H1 (cell line): Measurements from ENCODE around the gene PRPF39. TPM values are rescaled to one million over a fixed set of nuclear protein-coding genes. Genes with fewer than 3 reads are reported as not detected.

ENCODE experiments used
- ASH2L ChIP-seq: fragments of 200-600, 300-600 bp; sonication (generic); IDR thresholded peaks from one replicate; pipeline ENCODE4 v1.7.1; 2017; ENCODE audit warnings: low read length
- CEBPB ChIP-seq: IDR thresholded peaks from 2 replicates; pipeline ENCODE4 v1.6.1; 2012; ENCODE audit warnings: low read depth, low read length
- NRF1 ChIP-seq: IDR thresholded peaks from 2 replicates; pipeline ENCODE4 v1.6.1; 2011; ENCODE audit warnings: mild to moderate bottlenecking, low read depth, low read length, improper control_type of control experiment
- PHF8 ChIP-seq: fragments of 200-600 bp; sonication (generic); conservative IDR thresholded peaks from 2 replicates; pipeline ENCODE4 v1.7.1; 2012; ENCODE audit warnings: low read depth, mild to moderate bottlenecking, inconsistent platforms, low read length, moderate library complexity
- YY1 ChIP-seq: IDR thresholded peaks from 2 replicates; pipeline ENCODE4 v1.6.1; 2011; ENCODE audit warnings: low read depth, mild to moderate bottlenecking, low read length
- polyA plus RNA-seq, 7 experiments: library from polyadenylated mRNA; depleted of rRNA in 3 of 7; stranded (reverse) in 5 of 7; unstranded in 2 of 7; fragments of >200 nt in 5 of 7; fragments of 200-250 nt in 2 of 7; gene quantifications; 1 replicate in 5 of 7; 2 replicates in 1 of 7; 4 replicates in 1 of 7; pipeline versions ENCODE4 v1.2.1 to v1.2.3, GENCODE V29; 2011 to 2013; ENCODE audit warnings: missing spikeins in 2 of 7, mixed read lengths in 2 of 7
- total RNA-seq: library from RNA; stranded (reverse); fragmentation: NEBNext Ultra II Directional; extraction: Animal tissue kit (Norgen Biotek cat#: 25700); gene quantifications from 2 replicates; pipeline ENCODE4 v1.2.1, GENCODE V29; 2021
- TF ChIP-seq, protein P1 (sequence below): fragments of 300-600 bp; sonication (generic); IDR thresholded peaks from 2 replicates; pipeline ENCODE4 v1.7.1; 2012; ENCODE audit warnings: low read length, moderate library complexity, mild to moderate bottlenecking, inconsistent platforms; ENCODE audit not compliant: insufficient replicate concordance

PRPF39 gene
- total and polyA plus RNA-seq, 2 of the 8 experiments (the other 6 are each of a cell fraction or from before 2014, with no cell fraction given) = 22.4 to 43.3 TPM

GRCh38 chr14:45112896-45113781 is 29.2 kb downstream of the PRPF39 start (continued):
- TF ChIP-seq, protein P1, sequence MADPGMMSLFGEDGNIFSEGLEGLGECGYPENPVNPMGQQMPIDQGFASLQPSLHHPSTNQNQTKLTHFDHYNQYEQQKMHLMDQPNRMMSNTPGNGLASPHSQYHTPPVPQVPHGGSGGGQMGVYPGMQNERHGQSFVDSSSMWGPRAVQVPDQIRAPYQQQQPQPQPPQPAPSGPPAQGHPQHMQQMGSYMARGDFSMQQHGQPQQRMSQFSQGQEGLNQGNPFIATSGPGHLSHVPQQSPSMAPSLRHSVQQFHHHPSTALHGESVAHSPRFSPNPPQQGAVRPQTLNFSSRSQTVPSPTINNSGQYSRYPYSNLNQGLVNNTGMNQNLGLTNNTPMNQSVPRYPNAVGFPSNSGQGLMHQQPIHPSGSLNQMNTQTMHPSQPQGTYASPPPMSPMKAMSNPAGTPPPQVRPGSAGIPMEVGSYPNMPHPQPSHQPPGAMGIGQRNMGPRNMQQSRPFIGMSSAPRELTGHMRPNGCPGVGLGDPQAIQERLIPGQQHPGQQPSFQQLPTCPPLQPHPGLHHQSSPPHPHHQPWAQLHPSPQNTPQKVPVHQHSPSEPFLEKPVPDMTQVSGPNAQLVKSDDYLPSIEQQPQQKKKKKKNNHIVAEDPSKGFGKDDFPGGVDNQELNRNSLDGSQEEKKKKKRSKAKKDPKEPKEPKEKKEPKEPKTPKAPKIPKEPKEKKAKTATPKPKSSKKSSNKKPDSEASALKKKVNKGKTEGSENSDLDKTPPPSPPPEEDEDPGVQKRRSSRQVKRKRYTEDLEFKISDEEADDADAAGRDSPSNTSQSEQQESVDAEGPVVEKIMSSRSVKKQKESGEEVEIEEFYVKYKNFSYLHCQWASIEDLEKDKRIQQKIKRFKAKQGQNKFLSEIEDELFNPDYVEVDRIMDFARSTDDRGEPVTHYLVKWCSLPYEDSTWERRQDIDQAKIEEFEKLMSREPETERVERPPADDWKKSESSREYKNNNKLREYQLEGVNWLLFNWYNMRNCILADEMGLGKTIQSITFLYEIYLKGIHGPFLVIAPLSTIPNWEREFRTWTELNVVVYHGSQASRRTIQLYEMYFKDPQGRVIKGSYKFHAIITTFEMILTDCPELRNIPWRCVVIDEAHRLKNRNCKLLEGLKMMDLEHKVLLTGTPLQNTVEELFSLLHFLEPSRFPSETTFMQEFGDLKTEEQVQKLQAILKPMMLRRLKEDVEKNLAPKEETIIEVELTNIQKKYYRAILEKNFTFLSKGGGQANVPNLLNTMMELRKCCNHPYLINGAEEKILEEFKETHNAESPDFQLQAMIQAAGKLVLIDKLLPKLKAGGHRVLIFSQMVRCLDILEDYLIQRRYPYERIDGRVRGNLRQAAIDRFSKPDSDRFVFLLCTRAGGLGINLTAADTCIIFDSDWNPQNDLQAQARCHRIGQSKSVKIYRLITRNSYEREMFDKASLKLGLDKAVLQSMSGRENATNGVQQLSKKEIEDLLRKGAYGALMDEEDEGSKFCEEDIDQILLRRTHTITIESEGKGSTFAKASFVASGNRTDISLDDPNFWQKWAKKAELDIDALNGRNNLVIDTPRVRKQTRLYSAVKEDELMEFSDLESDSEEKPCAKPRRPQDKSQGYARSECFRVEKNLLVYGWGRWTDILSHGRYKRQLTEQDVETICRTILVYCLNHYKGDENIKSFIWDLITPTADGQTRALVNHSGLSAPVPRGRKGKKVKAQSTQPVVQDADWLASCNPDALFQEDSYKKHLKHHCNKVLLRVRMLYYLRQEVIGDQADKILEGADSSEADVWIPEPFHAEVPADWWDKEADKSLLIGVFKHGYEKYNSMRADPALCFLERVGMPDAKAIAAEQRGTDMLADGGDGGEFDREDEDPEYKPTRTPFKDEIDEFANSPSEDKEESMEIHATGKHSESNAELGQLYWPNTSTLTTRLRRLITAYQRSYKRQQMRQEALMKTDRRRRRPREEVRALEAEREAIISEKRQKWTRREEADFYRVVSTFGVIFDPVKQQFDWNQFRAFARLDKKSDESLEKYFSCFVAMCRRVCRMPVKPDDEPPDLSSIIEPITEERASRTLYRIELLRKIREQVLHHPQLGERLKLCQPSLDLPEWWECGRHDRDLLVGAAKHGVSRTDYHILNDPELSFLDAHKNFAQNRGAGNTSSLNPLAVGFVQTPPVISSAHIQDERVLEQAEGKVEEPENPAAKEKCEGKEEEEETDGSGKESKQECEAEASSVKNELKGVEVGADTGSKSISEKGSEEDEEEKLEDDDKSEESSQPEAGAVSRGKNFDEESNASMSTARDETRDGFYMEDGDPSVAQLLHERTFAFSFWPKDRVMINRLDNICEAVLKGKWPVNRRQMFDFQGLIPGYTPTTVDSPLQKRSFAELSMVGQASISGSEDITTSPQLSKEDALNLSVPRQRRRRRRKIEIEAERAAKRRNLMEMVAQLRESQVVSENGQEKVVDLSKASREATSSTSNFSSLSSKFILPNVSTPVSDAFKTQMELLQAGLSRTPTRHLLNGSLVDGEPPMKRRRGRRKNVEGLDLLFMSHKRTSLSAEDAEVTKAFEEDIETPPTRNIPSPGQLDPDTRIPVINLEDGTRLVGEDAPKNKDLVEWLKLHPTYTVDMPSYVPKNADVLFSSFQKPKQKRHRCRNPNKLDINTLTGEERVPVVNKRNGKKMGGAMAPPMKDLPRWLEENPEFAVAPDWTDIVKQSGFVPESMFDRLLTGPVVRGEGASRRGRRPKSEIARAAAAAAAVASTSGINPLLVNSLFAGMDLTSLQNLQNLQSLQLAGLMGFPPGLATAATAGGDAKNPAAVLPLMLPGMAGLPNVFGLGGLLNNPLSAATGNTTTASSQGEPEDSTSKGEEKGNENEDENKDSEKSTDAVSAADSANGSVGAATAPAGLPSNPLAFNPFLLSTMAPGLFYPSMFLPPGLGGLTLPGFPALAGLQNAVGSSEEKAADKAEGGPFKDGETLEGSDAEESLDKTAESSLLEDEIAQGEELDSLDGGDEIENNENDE = no peak
- TF ChIP-seq ASH2L (no peak), PHF8 (no peak), NRF1 (no peak), CEBPB (no peak), YY1 (no peak)
